ENCODE results near the gene TSPYL6. TPM values are rescaled to one million over a fixed set of nuclear protein-coding genes. Genes with fewer than 3 reads are reported as not detected.

The TSPYL6 gene
- total and polyA plus RNA-seq, 2 experiments from 2014 or later: not detected

- Histone ChIP-seq H3K79me2 (replicated peaks; ENCODE audit: insufficient read depth) (no peaks in the 10 kb centered on the region), H3K27ac (ENCODE audit: low read depth) (no peak overlapping the region), H3K4me1 (ENCODE audit: insufficient read depth) (peaks cover 8% of the 10 kb centered on the region; the same call in 1 of the 2 replicates), H3K4me2 (no peak overlapping the region), H3K4me3 (no peak overlapping the region), H3K36me3 (ENCODE audit: insufficient read depth) (no peaks in the 10 kb centered on the region), H4K20me1 (replicated peaks; ENCODE audit: insufficient read depth) (no peaks in the 10 kb centered on the region), H3F3A (replicated peaks; ENCODE audit: low read depth) (no peaks in the 10 kb centered on the region), H2AFZ (no peak overlapping the region), H3K9me2 (ENCODE audit: insufficient read depth) (no peaks in the 10 kb centered on the region; the same call in 1 of the 2 replicates), H3K27me3 (ENCODE audit: insufficient read depth) (no peaks in the 10 kb centered on the region)
- H3K4me3 Mint-ChIP-seq: no peak overlapping the region
- no peak for ATAC-seq
- no peaks in the 10 kb centered on the region for H3K9me3 Mint-ChIP-seq
- H3K27ac Mint-ChIP-seq: no peak overlapping the region
- DNase-seq (ENCODE audit: low spot score): no peak
- H3K36me3 Mint-ChIP-seq (ENCODE audit: low read depth): no peaks in the 10 kb centered on the region
- no peak for TF ChIP-seq CTCF (conservative IDR thresholded peaks at IDR 0.05; ENCODE audit: low read depth in 2 of 2)
- no peak for TF ChIP-seq CREB1 (CRISPR knock-in tag; IDR thresholded peaks at IDR 0.05; ENCODE audit: low read depth)
- TF ChIP-seq JUNB (IDR thresholded peaks at IDR 0.05; ENCODE audit: unreplicated experiment): no peak
- TF ChIP-seq ZNF331 (CRISPR knock-in tag; IDR thresholded peaks at IDR 0.05; ENCODE audit: low read depth): no peak
- TF ChIP-seq REST (IDR thresholded peaks at IDR 0.05; ENCODE audit: unreplicated experiment): no peak
- no peak for TF ChIP-seq POLR2AphosphoS5 (IDR thresholded peaks at IDR 0.05; ENCODE audit: low read depth)
- no peak for TF ChIP-seq ZNF462 (CRISPR knock-in tag; IDR thresholded peaks at IDR 0.05)
- TF ChIP-seq EZH2phosphoT487 (IDR thresholded peaks at IDR 0.05; ENCODE audit: unreplicated experiment): no peak
- no peak for TF ChIP-seq STAT1 (IDR thresholded peaks at IDR 0.05; ENCODE audit: unreplicated experiment)
- no peak for TF ChIP-seq ETS1 (IDR thresholded peaks at IDR 0.05)
- peaks cover 11% of the 10 kb centered on the region for H3K4me1 Mint-ChIP-seq
- H3K27me3 Mint-ChIP-seq (ENCODE audit: insufficient read depth, low read depth, poor library complexity): peaks cover 2% of the 10 kb centered on the region
Measured at GRCh38 chr2:54237428-54237827, 18.6 kb downstream of the TSPYL6 start.
